Stomach (tissue), 4 donors: ENCODE results near the gene PNMA1.

ENCODE experiments used
- POLR2A ChIP-seq, 4 donors: fragments of 450-650 bp; IDR thresholded peaks; one replicate each; pipeline ENCODE4 v1.6.1; 2016; ENCODE audit warnings: antibody characterized with exemption in 4 of 4, control low read depth in 2 of 4, mild to moderate bottlenecking in 1 of 4, moderate library complexity in 1 of 4
- TF ChIP-seq, protein P1 (sequence below), 7 experiments: fragments of 450-650 bp in 4 of 7; fragments of 200-600 bp in 3 of 7; sonication (generic) in 3 of 7; IDR thresholded peaks; one replicate each; pipeline ENCODE4 v1.5.1; 2016 to 2019; ENCODE audit warnings: antibody characterized with exemption in 7 of 7, control low read depth in 2 of 7, mild to moderate bottlenecking in 1 of 7

DNA sequence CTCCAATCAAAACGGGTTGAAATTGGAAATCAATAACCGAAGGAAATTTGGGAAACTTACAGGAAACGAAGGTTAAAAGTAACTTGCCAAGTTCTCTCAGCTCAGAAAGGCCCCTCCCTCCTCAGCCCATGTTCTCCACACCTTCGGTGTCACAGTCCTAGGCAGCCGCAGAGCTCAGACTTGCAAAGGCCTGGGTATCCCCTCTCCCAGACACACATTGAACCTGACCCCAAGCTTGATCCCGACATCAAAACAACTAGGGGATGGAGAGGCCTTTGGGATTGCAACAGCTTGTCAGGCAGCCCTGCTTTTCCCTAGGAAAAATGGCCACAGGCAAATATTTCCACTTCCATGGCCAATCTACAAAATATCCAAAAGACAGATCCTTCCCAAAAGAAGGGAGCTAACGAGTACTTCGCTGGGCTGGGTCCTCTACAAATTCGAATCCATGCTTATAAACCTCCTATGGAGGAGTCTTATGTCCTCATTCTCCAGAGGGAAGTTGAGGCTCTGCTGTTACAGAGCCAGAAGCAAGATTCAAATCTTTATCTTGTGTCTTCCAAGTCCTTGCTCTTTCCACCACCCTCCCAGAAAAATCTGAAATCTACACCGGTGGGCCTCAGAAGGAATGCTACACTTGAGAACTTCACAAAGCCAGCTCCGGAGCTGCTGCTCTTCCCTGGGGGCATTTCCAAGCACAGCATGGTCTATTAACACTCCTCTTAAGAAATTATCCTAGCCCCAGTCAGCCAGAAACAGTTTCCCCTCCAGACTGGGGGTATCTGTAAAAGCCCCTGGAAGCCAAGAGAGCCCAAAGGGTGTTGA is 35.7 kb upstream of the PNMA1 start:
- TF ChIP-seq, protein P1, sequence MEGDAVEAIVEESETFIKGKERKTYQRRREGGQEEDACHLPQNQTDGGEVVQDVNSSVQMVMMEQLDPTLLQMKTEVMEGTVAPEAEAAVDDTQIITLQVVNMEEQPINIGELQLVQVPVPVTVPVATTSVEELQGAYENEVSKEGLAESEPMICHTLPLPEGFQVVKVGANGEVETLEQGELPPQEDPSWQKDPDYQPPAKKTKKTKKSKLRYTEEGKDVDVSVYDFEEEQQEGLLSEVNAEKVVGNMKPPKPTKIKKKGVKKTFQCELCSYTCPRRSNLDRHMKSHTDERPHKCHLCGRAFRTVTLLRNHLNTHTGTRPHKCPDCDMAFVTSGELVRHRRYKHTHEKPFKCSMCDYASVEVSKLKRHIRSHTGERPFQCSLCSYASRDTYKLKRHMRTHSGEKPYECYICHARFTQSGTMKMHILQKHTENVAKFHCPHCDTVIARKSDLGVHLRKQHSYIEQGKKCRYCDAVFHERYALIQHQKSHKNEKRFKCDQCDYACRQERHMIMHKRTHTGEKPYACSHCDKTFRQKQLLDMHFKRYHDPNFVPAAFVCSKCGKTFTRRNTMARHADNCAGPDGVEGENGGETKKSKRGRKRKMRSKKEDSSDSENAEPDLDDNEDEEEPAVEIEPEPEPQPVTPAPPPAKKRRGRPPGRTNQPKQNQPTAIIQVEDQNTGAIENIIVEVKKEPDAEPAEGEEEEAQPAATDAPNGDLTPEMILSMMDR (IDR thresholded peaks at IDR 0.05): no peak
- TF ChIP-seq POLR2A (IDR thresholded peaks at IDR 0.05): no peak
